ENCODE measurements around the gene CYP26B1. TPM values are rescaled to one million over a fixed set of nuclear protein-coding genes. Genes with fewer than 3 reads are reported as not detected.

The CYP26B1 gene
- total and polyA plus RNA-seq, 4 donors, result 0.47 to 1.8 (median 0.65) TPM

- H3K9ac ChIP-seq (ENCODE audit: low read depth in 1 of 2, low read length in 2 of 2), result no peak overlapping the region
- H3K27me3 ChIP-seq (ENCODE audit: control insufficient read depth in 4 of 4, insufficient read depth in 4 of 4, low read length in 3 of 4), result peaks cover 0 to 3% (median 0%) of the 10 kb centered on the region in 4 donors
- no peak for TF ChIP-seq YY1 (IDR thresholded peaks at IDR 0.05)
- TF ChIP-seq SP1 (IDR thresholded peaks at IDR 0.05), result no peak
- TF ChIP-seq TAF1 (conservative IDR thresholded peaks at IDR 0.05), result no peak
- TF ChIP-seq, protein P1, sequence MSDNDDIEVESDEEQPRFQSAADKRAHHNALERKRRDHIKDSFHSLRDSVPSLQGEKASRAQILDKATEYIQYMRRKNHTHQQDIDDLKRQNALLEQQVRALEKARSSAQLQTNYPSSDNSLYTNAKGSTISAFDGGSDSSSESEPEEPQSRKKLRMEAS (IDR thresholded peaks at IDR 0.05), result no peak
- no peak for TF ChIP-seq HNF4A (conservative IDR thresholded peaks at IDR 0.05)
- no peak for TF ChIP-seq NR2F2 (IDR thresholded peaks at IDR 0.05)
- 85% methylated on average over 8 of the region's 8 CpGs for WGBS
- no peaks in the 10 kb centered on the region for H3K4me1 ChIP-seq (ENCODE audit: control insufficient read depth in 4 of 4, insufficient read depth in 4 of 4, low read length in 3 of 4)
- no peak for DNase-seq (ENCODE audit: low spot score)
- no peaks in the 10 kb centered on the region for H3K9me3 ChIP-seq (ENCODE audit: control insufficient read depth in 4 of 4, low read length in 3 of 4)
- H3K4me3 ChIP-seq (ENCODE audit: low read depth in 1 of 3, low read length in 3 of 3), result no peak overlapping the region
- H3K27ac ChIP-seq (ENCODE audit: low read depth in 1 of 2, low read length in 2 of 2), result no peak overlapping the region
- no peaks in the 10 kb centered on the region for H3K36me3 ChIP-seq (ENCODE audit: control insufficient read depth in 4 of 4, insufficient read depth in 3 of 4, low read depth in 1 of 4, low read length in 3 of 4)
Observed at GRCh38 chr2:72157871-72158771, 10.5 kb upstream of the CYP26B1 start.

GRCh38 chr2:72156872-72157271 is 9.2 kb upstream of the CYP26B1 start:
- 80% methylated on average over 2 of the region's 2 CpGs for WGBS
- Histone ChIP-seq H3K27ac (ENCODE audit: low read depth in 1 of 2, low read length in 2 of 2) (no peak overlapping the region), H3K9me3 (ENCODE audit: control insufficient read depth in 4 of 4, low read length in 3 of 4) (no peaks in the 10 kb centered on the region), H3K36me3 (ENCODE audit: control insufficient read depth in 4 of 4, insufficient read depth in 3 of 4, low read depth in 1 of 4, low read length in 3 of 4) (no peaks in the 10 kb centered on the region), H3K9ac (ENCODE audit: low read depth in 1 of 2, low read length in 2 of 2) (no peak overlapping the region), H3K27me3 (ENCODE audit: control insufficient read depth in 4 of 4, insufficient read depth in 4 of 4, low read length in 3 of 4) (peaks cover 0 to 3% (median 0%) of the 10 kb centered on the region in 4 donors), H3K4me1 (ENCODE audit: control insufficient read depth in 4 of 4, insufficient read depth in 4 of 4, low read length in 3 of 4) (no peaks in the 10 kb centered on the region), H3K4me3 (ENCODE audit: low read depth in 1 of 3, low read length in 3 of 3) (no peak overlapping the region)
- TF ChIP-seq CTCF (IDR thresholded peaks at IDR 0.05; ENCODE audit: low read depth, low read length, missing input control), result no peak
- TF ChIP-seq HNF4A (conservative IDR thresholded peaks at IDR 0.05), result no peak
- TF ChIP-seq SP1 (IDR thresholded peaks at IDR 0.05), result no peak
- no peak for TF ChIP-seq YY1 (IDR thresholded peaks at IDR 0.05)
- no peak for TF ChIP-seq EGR1 (IDR thresholded peaks at IDR 0.05; ENCODE audit: low read depth in 2 of 2)
- TF ChIP-seq RAD21 (IDR thresholded peaks at IDR 0.05), result no peak
- no peak for TF ChIP-seq NR2F2 (IDR thresholded peaks at IDR 0.05)
- no peak for TF ChIP-seq RXRA (IDR thresholded peaks at IDR 0.05)
- TF ChIP-seq HNF4G (IDR thresholded peaks at IDR 0.05), result no peak
- TF ChIP-seq, protein P2, sequence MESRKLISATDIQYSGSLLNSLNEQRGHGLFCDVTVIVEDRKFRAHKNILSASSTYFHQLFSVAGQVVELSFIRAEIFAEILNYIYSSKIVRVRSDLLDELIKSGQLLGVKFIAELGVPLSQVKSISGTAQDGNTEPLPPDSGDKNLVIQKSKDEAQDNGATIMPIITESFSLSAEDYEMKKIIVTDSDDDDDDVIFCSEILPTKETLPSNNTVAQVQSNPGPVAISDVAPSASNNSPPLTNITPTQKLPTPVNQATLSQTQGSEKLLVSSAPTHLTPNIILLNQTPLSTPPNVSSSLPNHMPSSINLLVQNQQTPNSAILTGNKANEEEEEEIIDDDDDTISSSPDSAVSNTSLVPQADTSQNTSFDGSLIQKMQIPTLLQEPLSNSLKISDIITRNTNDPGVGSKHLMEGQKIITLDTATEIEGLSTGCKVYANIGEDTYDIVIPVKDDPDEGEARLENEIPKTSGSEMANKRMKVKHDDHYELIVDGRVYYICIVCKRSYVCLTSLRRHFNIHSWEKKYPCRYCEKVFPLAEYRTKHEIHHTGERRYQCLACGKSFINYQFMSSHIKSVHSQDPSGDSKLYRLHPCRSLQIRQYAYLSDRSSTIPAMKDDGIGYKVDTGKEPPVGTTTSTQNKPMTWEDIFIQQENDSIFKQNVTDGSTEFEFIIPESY (IDR thresholded peaks at IDR 0.05), result no peak
- no peak for TF ChIP-seq TAF1 (conservative IDR thresholded peaks at IDR 0.05)
- TF ChIP-seq, protein P1 (IDR thresholded peaks at IDR 0.05), result no peak
- TF ChIP-seq GABPA (IDR thresholded peaks at IDR 0.05 in 1 of 2, conservative IDR thresholded peaks at IDR 0.05 in 1 of 2), result no peak
- TF ChIP-seq ATF3 (IDR thresholded peaks at IDR 0.05), result no peak
- no peak for TF ChIP-seq JUND (IDR thresholded peaks at IDR 0.05)
- TF ChIP-seq REST (IDR thresholded peaks at IDR 0.05), result no peak
- DNase-seq (ENCODE audit: low spot score), result no peak

Data from liver (tissue), 9 donors.